Prostate gland (tissue), 2 donors: ENCODE measurements around the gene SRR.

Experiments used
- CTCF ChIP-seq, 4 experiments: fragments of 200-600 bp in 2 of 4; fragments of 450-650 bp in 2 of 4; sonication (generic) in 2 of 4; IDR thresholded peaks; 1 replicate in 3 of 4; 2 replicates in 1 of 4; pipeline ENCODE4 v1.5.1; 2016 to 2019; ENCODE audit warnings: antibody characterized with exemption in 4 of 4, mild to moderate bottlenecking in 2 of 4, moderate library complexity in 2 of 4
- POLR2A ChIP-seq: fragments of 450-650 bp; IDR thresholded peaks from one replicate; pipeline ENCODE4 v1.6.1; 2016; ENCODE audit warnings: antibody characterized with exemption, mild to moderate bottlenecking

- TF ChIP-seq CTCF (IDR thresholded peaks at IDR 0.05), result no peak
- TF ChIP-seq POLR2A, result no peak
Measured at GRCh38 chr17:2361010-2361760, 57.4 kb downstream of the SRR start.
